ENCODE results near the gene PALM3. TPM values are rescaled to one million over a fixed set of nuclear protein-coding genes. Genes with fewer than 3 reads are reported as not detected.

Gene PALM3
- total and polyA plus RNA-seq, 10 of the 15 experiments (the other 5 are each of a cell fraction or from before 2014, with no cell fraction given): 0.07 TPM; not detected in 9

DNA sequence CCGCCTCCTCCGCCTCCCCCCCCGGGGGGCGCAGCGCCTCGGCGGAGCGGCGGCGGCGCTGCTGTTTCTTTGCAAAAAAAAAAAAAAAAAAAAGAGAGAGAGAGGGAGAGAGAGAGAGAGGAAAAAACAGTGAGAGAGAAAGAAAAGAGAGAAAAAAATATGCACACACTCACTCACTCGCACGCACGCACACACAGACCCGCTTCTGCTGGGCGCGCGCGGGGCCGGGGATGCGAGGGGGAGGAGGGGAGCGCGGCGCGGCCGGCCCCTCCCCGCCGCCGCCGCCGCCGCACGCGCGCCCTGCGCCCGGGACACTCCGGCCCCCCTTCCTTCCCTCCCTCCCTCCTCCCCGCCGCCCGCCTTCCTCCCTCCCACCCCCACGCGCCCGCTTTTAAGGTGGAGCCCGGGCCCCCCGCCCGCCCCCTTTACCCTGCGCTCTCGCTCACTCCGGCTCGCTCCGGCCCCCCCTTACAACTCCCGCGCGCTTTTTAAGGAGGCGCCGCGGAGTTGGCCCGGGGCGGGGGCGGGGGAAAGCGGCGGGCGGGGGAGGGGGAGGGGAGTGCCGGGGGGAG is 28.7 kb upstream of the PALM3 start, which contains the start of gene SAMD1:
SAMD1 (minus strand) TSS at position 243 of the 572 bp plus-strand sequence.
- Histone ChIP-seq H3K27me3 (replicated peaks in 1 of 2; ENCODE audit: control insufficient read depth in 2 of 2, insufficient read depth in 2 of 2, low read length in 1 of 2) (no peaks in the 10 kb centered on the region), H3K9me3 (replicated peaks; ENCODE audit: control insufficient read depth, insufficient read depth, low read length) (peaks cover 2% of the 10 kb centered on the region; the same call in 1 of the 3 replicates), H4K20me1 (ENCODE audit: control insufficient read depth, insufficient read depth) (no peaks in the 10 kb centered on the region), H3K36me3 (ENCODE audit: control insufficient read depth in 2 of 2, insufficient read depth in 2 of 2, low read length in 1 of 2) (peaks cover 3 to 5% of the 10 kb centered on the region in 2 experiments; a peak in 3 of 4 replicates), H3K9ac (ENCODE audit: control insufficient read depth, insufficient read depth, low read length) (peak within 1 kb of the TSS; percentile 76), H3K79me2 (ENCODE audit: control insufficient read depth, insufficient read depth, low read length) (peaks cover 6% of the 10 kb centered on the region), H3K27ac (ENCODE audit: control insufficient read depth, insufficient read depth) (peak within 1 kb of the TSS; percentile 82), H3K4me3 (peak within 1 kb of the TSS; percentile 100), H3K4me2 (ENCODE audit: control insufficient read depth, insufficient read depth) (peak within 1 kb of the TSS; percentile 85), H3K4me1 (ENCODE audit: control insufficient read depth, insufficient read depth, low read length) (peaks cover 7% of the 10 kb centered on the region; the same call in 1 of the 2 replicates), H2AFZ (ENCODE audit: control insufficient read depth, low read depth, low read length) (peak within 1 kb of the TSS; percentile 58)
- DNase-seq (ENCODE audit: low read depth, low spot score) (no peak), ATAC-seq (peak; percentile 55), FAIRE-seq (no peak)
- in situ Hi-C loops (cut with MboI) (no loop called here), intact Hi-C loops (cut with micrococcal nuclease; ENCODE audit: unreplicated experiment) (no loop called here)
- SMC1A ChIA-PET (ENCODE audit: uncharacterized antibody, unreplicated experiment): interaction anchor here (1.7 kb wide), 1 partner anchor 8 kb away, joined by 5 read pairs; no protein-coding TSS in a partner anchor
- TF ChIP-seq ZNF384 (IDR thresholded peaks at IDR 0.05; ENCODE audit: borderline replicate concordance, low read depth, low read length) (peak; percentile 46; the same call in 1 of the 2 replicates), STAT3 (IDR thresholded peaks at IDR 0.05; ENCODE audit: low read depth, low read length) (no peak), BHLHE40 (IDR thresholded peaks at IDR 0.05; ENCODE audit: borderline replicate concordance in 1 of 2, low read depth in 2 of 2, low read length in 1 of 2) (peak; percentile 56 to 85; a peak in 3 of 4 replicates)
- CTCF ChIA-PET: interaction anchor here (1.0 kb wide), 1 partner anchor 229 kb away, joined by 3 read pairs; no protein-coding TSS in a partner anchor
- 0% methylated on average over 6 of the region's 65 CpGs for WGBS (ENCODE audit: insufficient coverage, insufficient replicate concordance, low lambda C conversion rate, missing lambda C conversion rate)
- BruUV-seq (replicated peaks): no TSS peak
- POLR2A ChIA-PET: interaction anchor here (4.1 kb wide), 1 partner anchor 8 kb away, joined by 23 read pairs; no protein-coding TSS in a partner anchor
- RAD21 ChIA-PET (ENCODE audit: unreplicated experiment): interaction anchor here (1.6 kb wide), 1 partner anchor 10 kb away, joined by 8 read pairs; no protein-coding TSS in a partner anchor

Data from GM12878 (cell line).